NOMO-1 (cell line): ENCODE measurements around the gene PRC1.

Experiments
- DNase-seq, 2 experiments: peaks; one replicate each; lab custom pipeline; 2025; ENCODE audit not compliant: unreplicated experiment in 2 of 2; lab: John Stamatoyannopoulos, UW

Gene PRC1

DNA sequence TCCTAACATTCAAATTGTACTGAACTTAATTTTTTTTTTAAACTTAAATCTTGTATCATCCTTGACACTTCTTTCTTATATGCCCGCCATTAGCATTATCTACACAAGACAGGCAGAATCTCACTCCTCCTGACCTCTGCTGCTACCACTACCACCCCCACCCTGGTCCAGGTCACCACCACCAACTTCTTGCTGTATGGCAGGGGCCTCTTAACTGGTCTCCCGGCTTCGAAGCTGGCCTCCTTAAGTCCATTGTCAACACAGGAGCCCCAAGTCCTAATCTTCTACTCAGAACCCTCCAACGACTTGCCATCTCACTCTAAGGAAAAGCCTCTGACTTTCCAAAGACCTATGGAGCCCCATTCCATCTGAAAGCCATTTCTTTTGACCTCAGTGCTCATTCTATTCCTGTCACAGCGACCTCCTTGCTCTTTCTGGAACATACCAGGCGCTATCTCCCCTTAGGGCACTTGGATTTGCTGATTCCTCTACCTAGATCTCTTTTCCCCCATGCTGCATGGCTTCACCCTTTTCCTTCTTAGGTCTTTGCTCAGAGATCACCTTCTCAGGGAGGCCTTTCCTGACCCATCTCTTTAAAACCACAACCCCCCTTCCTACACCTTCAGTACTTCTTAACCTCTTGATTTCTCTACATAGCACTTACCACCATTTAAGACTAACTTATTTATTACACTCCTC is 2.6 kb downstream of the PRC1 start:
- DNase-seq: no peak

DNA sequence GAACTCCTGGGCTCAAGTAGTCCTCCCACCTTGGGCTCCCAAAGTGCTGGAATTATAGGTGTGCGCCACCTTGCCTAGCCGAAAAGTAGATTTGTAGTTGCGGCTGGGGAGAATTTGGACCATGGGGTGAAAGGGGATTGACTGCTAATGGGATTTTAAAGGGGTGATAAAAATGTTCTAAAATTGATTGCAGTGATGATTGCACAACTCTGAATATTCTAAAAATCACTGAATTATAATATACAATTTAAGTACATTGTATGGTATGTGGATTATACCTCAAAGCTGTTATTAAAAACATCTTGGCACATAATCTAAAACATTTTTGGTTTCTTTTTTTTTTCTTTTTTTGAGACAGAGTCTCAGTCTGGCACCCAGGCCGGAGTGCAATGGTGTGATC is 3.9 kb downstream of the PRC1 start:
- DNase-seq: no peak

- no peak for DNase-seq
Observed at GRCh38 chr15:90989040-90989768, 5.1 kb downstream of the PRC1 start.

GRCh38 chr15:90988296-90988695 is 6.0 kb downstream of the PRC1 start:
- no peak for DNase-seq

- DNase-seq: no peak
Observed at GRCh38 chr15:90987561-90988141, 6.7 kb downstream of the PRC1 start.

GRCh38 chr15:90986790-90987507 is 7.4 kb downstream of the PRC1 start:
- no peak for DNase-seq

DNA sequence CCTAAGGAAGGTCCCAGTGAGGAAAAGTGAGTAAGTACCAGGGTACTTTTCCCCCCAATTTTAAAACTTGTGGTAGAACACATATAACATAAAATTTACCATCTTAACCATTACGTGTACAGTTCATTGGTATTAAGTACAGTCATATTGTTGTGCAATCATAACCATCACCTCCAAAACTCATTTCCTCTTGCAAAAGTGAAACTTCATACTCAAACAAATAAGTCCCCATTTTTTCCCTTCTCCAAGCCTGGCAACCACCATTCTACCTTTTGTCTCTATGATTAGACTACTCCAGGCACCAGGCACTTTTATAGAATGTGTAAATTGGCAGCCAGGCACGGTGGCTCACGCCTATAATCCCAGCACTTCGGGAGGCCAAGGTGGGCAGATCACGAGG is 12.2 kb downstream of the PRC1 start:
- DNase-seq: peak in 1 of 2 experiments; percentile 78

- peak in 1 of 2 experiments; percentile 25 for DNase-seq
Observed at GRCh38 chr15:90981681-90982080, 12.7 kb downstream of the PRC1 start.

DNA sequence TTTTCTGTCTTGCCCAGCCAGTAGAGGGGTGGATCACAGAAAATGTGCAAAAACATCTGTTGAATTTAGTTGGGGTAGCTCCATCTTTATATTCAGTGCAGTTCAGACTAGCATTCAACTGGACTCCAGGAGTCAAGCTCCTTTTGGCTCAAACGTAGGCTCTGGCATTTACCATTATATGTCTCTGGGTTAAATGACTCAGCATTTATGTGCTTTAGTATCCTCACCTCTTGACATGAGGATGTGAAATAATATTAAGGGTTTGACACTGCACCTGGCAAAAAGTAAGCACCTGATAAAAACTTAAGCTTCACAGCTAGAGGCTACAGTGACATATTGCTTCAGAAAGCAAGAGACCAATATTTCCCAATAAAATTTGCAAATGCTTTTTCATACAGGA is 14.8 kb downstream of the PRC1 start:
- DNase-seq: no peak

GRCh38 chr15:90974216-90974615 is 20.1 kb downstream of the PRC1 start:
- no peak for DNase-seq

DNA sequence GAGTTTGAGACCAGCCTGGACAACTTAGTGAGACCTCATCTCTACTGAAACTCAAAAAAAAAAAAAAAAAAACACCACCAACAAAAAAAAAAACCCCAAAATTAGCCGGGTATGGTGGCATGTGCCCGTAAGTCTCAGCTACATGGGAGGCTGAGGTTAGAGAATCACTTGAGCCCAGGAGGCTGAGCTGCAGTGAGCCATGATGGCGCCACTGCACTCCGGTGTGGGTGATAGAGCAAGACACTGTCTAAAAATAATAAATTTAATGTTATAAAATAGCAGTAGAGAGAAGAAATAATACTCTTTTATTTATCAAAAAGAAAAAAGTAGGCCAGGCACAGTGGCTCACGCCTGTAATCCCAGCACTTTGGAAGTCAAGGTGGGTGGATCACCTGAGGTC is 22.2 kb downstream of the PRC1 start:
- no peak for DNase-seq

- no peak for DNase-seq
Observed at GRCh38 chr15:90970274-90970673, 24.1 kb downstream of the PRC1 start.

- no peak for DNase-seq
Observed at GRCh38 chr15:90968434-90968833, 25.9 kb downstream of the PRC1 start.

GRCh38 chr15:90967206-90967605 is 27.1 kb downstream of the PRC1 start:
- no peak for DNase-seq

DNA sequence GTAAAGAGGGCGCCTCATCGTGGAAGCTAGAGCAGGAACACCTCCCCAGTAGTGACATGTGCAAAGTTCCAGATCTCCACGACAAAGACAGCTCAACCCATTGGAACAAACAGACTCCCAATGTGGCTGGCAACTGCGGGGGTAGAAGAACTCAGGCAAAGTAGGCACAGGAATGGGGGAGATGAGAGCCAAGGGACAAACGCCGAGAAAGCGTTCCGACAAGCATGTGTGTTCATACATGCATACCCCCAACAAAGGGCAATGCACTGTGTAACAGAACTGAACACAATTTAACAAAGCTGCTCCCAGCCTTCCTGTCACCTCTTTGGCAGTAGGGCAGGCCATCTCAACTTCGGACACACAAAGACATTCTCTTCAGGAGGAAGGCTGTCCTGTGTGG is 28.1 kb downstream of the PRC1 start:
- DNase-seq: no peak

- DNase-seq: no peak
Observed at GRCh38 chr15:90962021-90962420, 32.3 kb downstream of the PRC1 start.

- no peak for DNase-seq
Observed at GRCh38 chr15:90960298-90961091, 33.8 kb downstream of the PRC1 start.

GRCh38 chr15:90959894-90960293 is 34.4 kb downstream of the PRC1 start:
- no peak for DNase-seq

- DNase-seq: no peak
Observed at GRCh38 chr15:90959028-90959595, 35.2 kb downstream of the PRC1 start.

DNA sequence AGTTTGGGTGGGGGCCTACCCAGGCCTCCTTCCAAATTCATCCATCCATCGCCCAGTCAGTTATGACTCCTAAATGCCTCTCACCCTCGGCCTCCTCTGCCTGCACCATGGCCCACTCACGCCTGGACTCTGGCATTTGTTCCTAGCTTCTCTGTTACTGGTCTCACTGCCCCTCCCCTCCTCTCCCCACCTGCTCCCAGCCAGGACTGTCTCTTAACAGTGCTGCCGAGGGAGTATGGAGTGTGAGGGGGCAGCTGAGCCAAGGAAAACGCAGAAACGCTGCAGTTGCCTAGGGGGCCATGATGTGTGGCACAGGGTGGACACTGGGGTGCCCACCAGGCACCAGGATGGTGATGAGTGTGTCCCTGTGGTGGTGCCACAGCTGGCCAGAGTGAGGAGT is 36.5 kb downstream of the PRC1 start:
- DNase-seq: no peak
